NCI-H2196 (cell line): ENCODE measurements around the gene TGFBR3L.
A peak's percentile ranks its signal among the peaks of the same experiment; 100 is the strongest.

Experiments used
- DNase-seq: peaks from one replicate; lab custom pipeline; 2025; ENCODE audit not compliant: unreplicated experiment; lab: John Stamatoyannopoulos, UW

Gene TGFBR3L

DNA sequence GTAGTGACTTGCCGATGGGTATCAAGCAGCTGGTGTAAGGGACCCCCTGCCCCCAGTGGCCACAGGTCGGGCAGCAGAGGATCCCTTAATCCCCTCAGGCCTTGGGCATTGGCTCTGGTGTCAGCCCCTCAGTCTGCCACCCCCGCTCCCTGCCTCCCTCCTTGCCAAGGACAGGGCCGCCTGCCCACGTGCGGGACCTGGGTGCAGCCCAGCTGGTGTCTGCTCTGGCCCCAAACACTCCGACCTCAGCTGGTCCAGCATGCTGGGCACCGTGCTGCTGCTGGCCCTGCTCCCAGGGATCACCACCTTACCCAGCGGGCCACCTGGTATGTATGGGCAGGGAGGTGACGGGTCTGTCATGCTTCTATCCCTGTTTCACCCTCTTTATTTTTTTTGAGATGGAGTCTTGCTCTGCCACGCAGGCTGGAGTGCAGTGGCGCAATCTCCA is at the start of gene TGFBR3L:
Gene TGFBR3L, plus strand, starts transcription at position 233 of the 448 bp plus-strand sequence.
- DNase-seq = no peak

DNA sequence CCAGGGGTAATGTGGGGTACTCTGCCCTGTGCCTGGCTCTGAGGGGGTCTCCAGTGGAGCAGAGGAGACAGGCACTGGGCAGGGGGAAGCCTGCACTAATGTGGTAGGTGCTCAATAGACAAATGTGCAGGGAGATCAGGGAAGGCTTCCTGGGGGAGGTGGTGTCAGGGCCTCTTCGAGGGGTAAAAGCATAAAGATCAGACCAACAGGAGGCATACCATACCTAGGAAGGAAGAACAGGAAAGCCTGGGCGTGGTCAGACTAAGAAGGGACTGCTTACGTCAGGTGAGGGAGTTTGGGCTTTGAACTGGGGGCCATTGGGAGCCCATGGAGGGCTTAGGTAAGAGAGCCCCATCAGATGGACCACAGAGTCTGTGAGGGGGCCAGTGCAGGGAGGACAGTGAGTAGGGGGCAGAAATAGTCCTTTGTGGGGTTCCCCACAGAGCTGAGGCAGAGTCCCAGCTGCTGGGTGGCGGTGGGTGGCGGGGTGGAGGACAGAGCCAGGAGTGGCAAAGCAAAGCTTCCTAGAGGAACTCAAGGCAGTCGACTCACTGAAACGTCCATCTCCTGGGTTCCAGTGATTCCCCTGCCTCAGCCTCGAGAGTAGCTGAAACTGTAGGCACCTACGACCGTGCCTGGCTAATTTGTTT is 49.2 kb upstream of the TGFBR3L start:
- no peak for DNase-seq

- no peak for DNase-seq
Observed at GRCh38 chr19:7866399-7867091, 48.1 kb upstream of the TGFBR3L start.

DNA sequence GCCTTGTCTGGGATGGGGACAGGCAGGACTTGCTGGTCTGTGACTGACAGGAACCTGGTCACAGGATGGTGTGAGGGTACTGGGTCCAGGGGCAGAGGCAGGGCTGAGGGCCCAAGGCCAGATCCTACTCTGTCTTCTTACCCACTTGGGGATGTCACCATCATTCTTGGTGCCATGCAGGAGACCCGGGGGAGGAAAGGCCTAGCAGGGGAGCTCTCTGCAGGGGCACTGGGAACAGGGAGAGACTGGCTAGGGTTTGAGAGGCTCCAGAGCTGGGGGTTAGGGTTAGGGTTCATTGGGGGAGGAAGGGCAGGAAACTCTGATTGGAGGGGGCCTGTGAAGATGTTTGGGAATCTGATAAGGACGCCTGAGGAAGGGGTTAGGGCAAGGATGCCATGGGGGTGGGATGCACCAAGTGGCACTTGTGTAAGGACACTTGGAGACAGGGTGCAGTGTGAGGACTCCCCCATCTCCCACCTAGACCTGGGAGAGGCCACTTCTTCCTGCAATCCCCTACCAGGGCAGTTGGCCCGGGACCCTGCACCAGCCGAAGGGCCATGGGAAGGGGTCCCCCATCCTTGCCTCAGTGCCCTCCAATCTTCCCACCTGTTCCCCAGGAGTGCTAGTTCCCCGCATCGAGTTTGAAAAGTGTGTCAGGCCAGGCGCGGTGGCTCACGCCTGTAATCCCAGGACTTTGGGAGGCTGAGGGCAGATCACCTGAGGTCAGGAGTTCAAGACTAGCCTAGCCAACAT is 47.4 kb upstream of the TGFBR3L start:
- DNase-seq = no peak

DNA sequence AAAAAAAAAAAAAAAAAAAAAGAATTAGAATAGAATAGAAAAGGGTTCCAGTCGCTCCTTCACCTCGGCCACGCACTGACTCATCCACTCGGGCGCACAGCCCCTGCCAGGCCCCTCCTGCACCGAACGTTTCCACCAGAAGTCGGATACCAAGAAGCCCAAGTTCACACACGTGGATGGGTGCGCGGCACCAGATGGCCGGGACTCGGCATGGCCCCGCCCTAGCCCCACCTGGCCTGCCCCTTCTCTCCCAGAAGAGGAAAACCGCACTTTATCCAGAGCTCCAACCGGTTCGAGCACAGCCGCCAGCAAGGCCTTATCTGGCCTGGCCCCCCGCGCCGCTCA is 46.3 kb upstream of the TGFBR3L start:
- no peak for DNase-seq

DNA sequence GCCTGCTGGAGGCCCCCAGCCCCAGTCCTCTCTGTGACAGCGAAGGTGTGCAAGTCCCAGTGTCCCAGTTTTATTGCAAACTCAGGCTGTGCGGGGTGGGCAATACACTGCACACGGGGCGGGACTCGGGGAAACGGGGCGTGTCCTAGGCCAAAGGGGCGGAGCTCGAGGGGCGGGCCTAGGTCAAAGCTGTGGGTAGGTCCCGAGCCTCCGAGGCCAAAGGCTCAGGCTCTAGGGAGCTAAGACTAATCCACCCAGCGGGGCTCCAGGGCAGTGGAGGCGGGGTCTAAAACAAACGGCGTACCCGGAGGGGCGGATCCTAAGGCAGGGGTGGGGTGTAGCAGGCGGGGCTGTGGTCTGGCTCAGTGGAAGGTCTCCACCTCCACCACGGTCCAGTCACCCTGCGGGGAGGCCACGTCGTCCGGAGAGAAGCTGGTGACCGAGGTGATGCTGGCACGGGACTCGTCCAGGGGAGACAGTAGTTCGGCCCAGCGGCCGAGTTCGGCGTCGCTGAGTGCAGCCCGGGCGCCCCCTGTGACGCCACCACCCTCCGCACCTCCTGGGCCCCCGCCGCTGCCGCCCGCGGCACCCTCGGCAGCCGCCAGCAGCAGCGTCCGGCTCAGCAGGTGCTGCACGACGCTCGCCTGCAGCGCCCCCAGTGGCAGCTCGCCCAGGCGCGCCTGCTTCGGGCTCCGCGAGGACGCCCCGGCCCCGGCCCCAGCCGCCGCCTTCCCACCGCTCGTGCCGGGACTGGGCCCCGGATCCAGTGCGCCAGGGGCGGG is 45.8 kb upstream of the TGFBR3L start:
- no peak for DNase-seq

DNA sequence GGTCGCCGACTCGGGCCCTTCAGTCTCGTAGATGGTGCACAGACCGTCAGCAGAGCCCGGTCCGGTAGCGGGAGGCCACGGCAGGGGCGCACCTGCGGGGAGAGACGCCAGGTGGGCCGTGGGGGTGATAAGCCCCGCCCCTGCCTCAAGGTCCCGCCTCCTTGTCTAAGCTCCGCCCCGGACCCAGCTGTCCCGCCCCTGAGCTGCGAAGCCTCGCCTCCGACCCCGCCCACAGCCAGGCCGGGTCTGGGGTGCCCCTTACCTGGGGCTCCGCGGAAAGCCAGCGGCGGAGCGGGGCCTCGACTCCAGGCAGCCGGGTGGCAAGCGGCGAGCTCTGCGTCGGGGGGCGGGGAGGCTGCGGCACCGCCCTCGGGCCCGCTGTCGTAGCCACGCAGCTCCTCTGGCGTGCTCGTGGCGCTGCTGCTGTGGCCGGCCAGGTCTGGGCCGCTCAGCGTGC is 45.1 kb upstream of the TGFBR3L start:
- DNase-seq = no peak

DNA sequence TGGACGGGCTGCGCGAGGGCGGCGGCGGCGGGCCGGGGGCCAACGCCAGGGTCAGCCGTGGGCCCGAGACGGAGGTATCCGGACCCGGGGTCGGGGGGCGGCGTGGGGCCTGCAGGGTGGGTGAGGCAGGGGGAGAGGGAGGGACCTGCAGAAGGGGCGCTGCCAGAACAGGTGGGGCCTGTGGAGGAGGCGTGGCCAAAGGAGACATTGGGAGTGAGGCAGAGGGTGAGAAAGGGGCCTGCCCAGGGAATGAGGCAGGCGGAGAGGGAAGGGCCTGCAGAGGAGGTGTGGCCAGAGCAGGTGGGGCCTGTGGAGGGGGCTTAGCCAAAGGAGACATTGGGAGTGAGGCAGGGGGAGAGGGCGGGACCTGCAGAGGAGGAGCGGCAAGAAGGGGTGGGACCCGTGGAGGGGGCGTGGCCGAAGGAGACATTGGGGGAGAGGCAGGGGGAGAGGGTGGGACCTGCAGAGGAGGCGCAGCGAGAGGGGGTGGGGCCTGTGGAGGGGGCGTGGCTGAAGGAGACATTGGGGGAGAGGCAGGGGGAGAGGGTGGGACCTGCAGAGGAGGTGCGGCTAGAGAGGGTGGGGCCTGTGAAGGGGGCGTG is 44.6 kb upstream of the TGFBR3L start:
- DNase-seq = no peak

GRCh38 chr19:7870571-7871436 is 43.8 kb upstream of the TGFBR3L start:
- DNase-seq = peak; percentile 78

GRCh38 chr19:7871437-7872305 is 43.0 kb upstream of the TGFBR3L start:
- peak; percentile 98 for DNase-seq

- no peak for DNase-seq
Observed at GRCh38 chr19:7872306-7873204, 42.1 kb upstream of the TGFBR3L start.

DNA sequence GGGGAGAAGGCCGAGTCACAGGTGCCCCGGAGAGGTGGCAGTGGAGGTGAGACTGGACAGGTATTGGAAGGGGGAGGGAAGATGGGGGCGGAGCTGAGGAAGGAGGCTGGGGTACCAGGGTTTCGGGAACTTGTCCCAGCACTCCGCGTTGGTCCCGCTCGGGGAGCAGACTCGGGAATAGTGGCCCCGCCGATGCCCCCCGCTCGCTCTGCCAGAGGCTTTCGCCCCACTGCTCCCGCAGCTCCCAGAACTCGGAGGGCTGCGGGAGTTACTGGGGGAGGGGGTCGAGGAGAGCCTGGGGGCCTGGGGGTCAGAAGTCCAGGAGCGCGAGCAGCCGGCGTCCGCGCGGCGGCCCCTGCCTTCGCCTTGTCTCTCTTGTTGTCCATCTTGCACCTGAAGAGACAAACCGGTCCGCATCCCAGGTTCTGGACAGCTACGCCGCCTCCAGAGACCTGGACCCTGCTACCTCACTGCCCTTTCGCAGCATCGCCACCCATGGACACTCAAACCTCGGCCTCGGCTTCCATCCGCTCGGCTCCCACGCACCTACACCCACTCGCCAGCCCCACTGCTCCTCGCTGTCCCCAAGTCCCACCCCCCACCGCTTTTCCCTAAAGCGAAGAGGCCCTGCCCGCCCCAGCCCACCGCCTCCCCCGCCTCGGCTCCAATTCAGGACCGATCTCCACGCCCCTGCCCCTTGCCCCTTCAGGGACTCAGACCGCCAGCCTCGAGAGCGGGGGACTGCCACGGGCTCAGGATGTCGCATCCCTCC is 41.1 kb upstream of the TGFBR3L start:
- DNase-seq = no peak

DNA sequence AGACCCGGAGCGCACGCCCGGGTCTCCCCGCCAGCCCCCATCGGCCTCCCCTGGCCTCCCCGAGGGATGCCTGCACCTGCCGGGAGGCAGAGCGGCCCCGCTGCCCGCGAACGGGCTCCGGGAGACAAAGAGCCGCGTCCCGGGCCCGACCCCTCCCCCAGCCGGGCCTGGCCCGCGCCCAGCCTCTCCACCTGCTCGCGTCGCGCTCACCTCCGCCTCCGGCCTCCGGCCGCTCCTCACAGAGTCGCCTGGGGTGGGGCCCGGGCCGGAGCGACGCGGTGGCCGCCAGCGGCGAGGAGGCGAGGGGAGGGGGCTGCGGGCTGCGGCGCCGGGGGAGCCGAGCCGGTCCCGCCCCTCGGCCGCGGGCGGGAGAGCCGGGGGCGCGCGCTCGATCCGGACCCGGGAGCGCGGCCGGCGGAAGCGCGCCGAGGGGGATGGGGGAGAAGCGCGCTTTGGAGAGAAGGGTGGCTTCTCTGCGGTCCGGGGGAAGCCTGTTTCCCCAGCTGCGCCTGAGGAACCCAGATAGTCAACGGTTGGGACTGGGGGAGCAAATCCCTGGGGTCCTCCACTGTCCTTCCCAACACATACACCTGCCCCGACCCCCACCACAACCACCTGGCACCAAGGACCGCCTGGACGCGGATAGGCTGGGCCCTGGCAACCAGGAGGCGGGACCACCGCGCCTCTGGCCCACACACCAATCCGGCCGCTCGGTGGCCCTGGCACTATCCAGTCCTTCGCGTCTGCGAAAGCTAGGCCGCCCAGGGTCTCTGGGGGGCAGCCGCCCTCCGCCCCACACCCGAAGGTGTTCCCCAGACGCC is 40.3 kb upstream of the TGFBR3L start, which contains the start of gene PRR36:
Gene PRR36, minus strand, starts transcription at position 315 of the 821 bp plus-strand sequence. CDS start 701 bp downstream, outside the sequence.
- DNase-seq = peak; percentile 88

DNA sequence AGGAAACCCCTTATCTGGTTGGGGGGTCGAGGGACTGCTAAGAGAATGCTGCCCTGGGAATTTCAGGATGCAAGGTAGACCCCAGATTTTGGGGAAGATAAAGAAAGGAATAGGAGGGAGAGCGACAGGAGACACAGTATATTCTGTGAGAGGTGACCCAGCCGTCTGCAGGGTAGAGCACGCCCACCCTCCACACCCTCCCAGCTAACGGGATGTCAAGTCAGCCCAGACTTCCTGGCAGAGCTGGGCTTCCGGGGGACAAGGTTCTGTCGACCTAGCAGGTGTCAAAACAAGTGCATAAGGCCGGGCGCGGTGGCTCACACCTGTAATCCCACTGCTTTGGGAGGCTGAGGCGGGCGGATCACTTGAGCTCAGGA is 39.7 kb upstream of the TGFBR3L start:
- no peak for DNase-seq

- DNase-seq = no peak
Observed at GRCh38 chr19:7877249-7877836, 37.3 kb upstream of the TGFBR3L start.
